ENCODE measurements around the gene TADA2B. TPM values are rescaled to one million over a fixed set of nuclear protein-coding genes. Genes with fewer than 3 reads are reported as not detected.

Gene TADA2B
- total RNA-seq, 4 donors from 2014 or later = 17.9 to 34.1 (median 26.6) TPM

GRCh38 chr4:7001271-7001670 is 41.9 kb upstream of the TADA2B start:
- Histone ChIP-seq H3K4me1 (no peaks in the 10 kb centered on the region), H3K27me3 (no peaks in the 10 kb centered on the region), H3K36me3 (peaks cover 29 to 48% of the 10 kb centered on the region in 2 donors), H3K27ac (no peak overlapping the region), H3K4me3 (replicated peaks in 1 of 3) (no peak overlapping the region), H3K9me3 (no peaks in the 10 kb centered on the region)
- intact Hi-C loops (cut with DNase I) = no loop called here
- WGBS, 2 donors = 92 to 96% methylated on average over 7 of the region's 7 CpGs
- DNase-seq = no peak
- TF ChIP-seq POLR2A (IDR thresholded peaks at IDR 0.05) (no peak), CTCF (IDR thresholded peaks at IDR 0.05) (no peak)

- H3K9me3 ChIP-seq = no peaks in the 10 kb centered on the region
- TF ChIP-seq CTCF (IDR thresholded peaks at IDR 0.05) (no peak), POLR2A (IDR thresholded peaks at IDR 0.05) (no peak)
- no peak overlapping the region for H3K27ac ChIP-seq
- no peak overlapping the region for H3K4me3 ChIP-seq (replicated peaks in 1 of 3)
- peaks cover 30 to 38% of the 10 kb centered on the region in 2 donors for H3K36me3 ChIP-seq
- H3K4me1 ChIP-seq = no peaks in the 10 kb centered on the region
- DNase-seq = no peak
- intact Hi-C loops (cut with DNase I) = no loop called here
- no peaks in the 10 kb centered on the region for H3K27me3 ChIP-seq
- WGBS, 2 donors = 97 to 99% methylated on average over 7 of the region's 7 CpGs
These were observed 40.8 kb upstream of the TADA2B start for GRCh38 chr4:7002336-7002735.

- no peaks in the 10 kb centered on the region for H3K4me1 ChIP-seq
- H3K36me3 ChIP-seq = peaks cover 32 to 38% of the 10 kb centered on the region in 2 donors
- intact Hi-C loops (cut with DNase I) = no loop called here
- no peaks in the 10 kb centered on the region for H3K9me3 ChIP-seq
- H3K27ac ChIP-seq = no peak overlapping the region
- no peak for DNase-seq
- no peak overlapping the region for H3K4me3 ChIP-seq (replicated peaks in 1 of 3)
- TF ChIP-seq POLR2A (IDR thresholded peaks at IDR 0.05) = no peak
- TF ChIP-seq CTCF (IDR thresholded peaks at IDR 0.05) = no peak
- WGBS, 2 donors = 89% methylated on average over 11 of the region's 11 CpGs
- no peaks in the 10 kb centered on the region for H3K27me3 ChIP-seq
These were observed 39.8 kb upstream of the TADA2B start for GRCh38 chr4:7003176-7003878.

- H3K4me3 ChIP-seq (replicated peaks in 1 of 3) = no peak overlapping the region
- WGBS, 2 donors = 91 to 92% methylated on average over 8 of the region's 8 CpGs
- TF ChIP-seq CTCF (IDR thresholded peaks at IDR 0.05) (no peak), POLR2A (IDR thresholded peaks at IDR 0.05) (no peak)
- H3K4me1 ChIP-seq = no peaks in the 10 kb centered on the region
- no peaks in the 10 kb centered on the region for H3K9me3 ChIP-seq
- no peaks in the 10 kb centered on the region for H3K27me3 ChIP-seq
- peaks cover 30 to 35% of the 10 kb centered on the region in 2 donors for H3K36me3 ChIP-seq
- DNase-seq = no peak
- intact Hi-C loops (cut with DNase I) = no loop called here
- no peak overlapping the region for H3K27ac ChIP-seq
These were observed 39.3 kb upstream of the TADA2B start for GRCh38 chr4:7003879-7004240.

- H3K4me3 ChIP-seq (replicated peaks in 1 of 3) = no peak overlapping the region
- peaks cover 25 to 30% of the 10 kb centered on the region in 2 donors for H3K36me3 ChIP-seq
- no peaks in the 10 kb centered on the region for H3K27me3 ChIP-seq
- no peaks in the 10 kb centered on the region for H3K4me1 ChIP-seq
- DNase-seq = no peak
- intact Hi-C loops (cut with DNase I) = no loop called here
- H3K27ac ChIP-seq = no peak overlapping the region
- 86 to 91% methylated on average over 4 of the region's 4 CpGs for WGBS, 2 donors
- TF ChIP-seq POLR2A (IDR thresholded peaks at IDR 0.05) (no peak), CTCF (IDR thresholded peaks at IDR 0.05) (no peak)
- H3K9me3 ChIP-seq = no peaks in the 10 kb centered on the region
These were observed 38.8 kb upstream of the TADA2B start for GRCh38 chr4:7004331-7004730.
